GDM1 (cell line): ENCODE data around the gene CEP19.
A peak's percentile ranks its signal among the peaks of the same experiment; 100 is the strongest.
"Not testable (repeated sequence)": the region's sequence is repeated elsewhere in the genome, so short reads cannot be mapped to it uniquely, and the experiment has no call there.

Experiments
- DNase-seq: peaks from one replicate; lab custom pipeline; 2025; lab: John Stamatoyannopoulos, UW

CEP19 gene

GRCh38 chr3:196711838-196712513 is at the start of gene CEP19, which contains the start of gene PIGX:
Gene CEP19, minus strand, starts transcription at chr3:196712250. Its CDS starts 3,593 bp downstream, at chr3:196708657.
Gene PIGX, plus strand, starts transcription at chr3:196712377.
- peak; percentile 83 for DNase-seq

- DNase-seq, result no peak
These were observed 46.1 kb upstream of the CEP19 start for GRCh38 chr3:196757876-196758739.

GRCh38 chr3:196756732-196757131 is 44.7 kb upstream of the CEP19 start:
- no peak for DNase-seq

- no peak for DNase-seq
These were observed 42.3 kb upstream of the CEP19 start for GRCh38 chr3:196754091-196754981.

GRCh38 chr3:196753201-196753600 is 41.2 kb upstream of the CEP19 start:
- DNase-seq, result no peak

- no peak for DNase-seq
These were observed 37.1 kb upstream of the CEP19 start for GRCh38 chr3:196749125-196749524.

- DNase-seq, result not testable (repeated sequence)
These were observed 31.5 kb upstream of the CEP19 start for GRCh38 chr3:196743569-196743968.

GRCh38 chr3:196741249-196741889 is 29.3 kb upstream of the CEP19 start:
- DNase-seq, result no peak

- no peak for DNase-seq
These were observed 28.6 kb upstream of the CEP19 start for GRCh38 chr3:196740481-196741248.

GRCh38 chr3:196739671-196740480 is 27.8 kb upstream of the CEP19 start, which contains the start of gene PAK2:
Gene PAK2, plus strand, starts transcription at chr3:196739857. Its CDS starts 42,790 bp downstream, at chr3:196782647.
- DNase-seq, result peak; percentile 94

- DNase-seq, result no peak
These were observed 25.6 kb upstream of the CEP19 start for GRCh38 chr3:196737655-196738054.

- no peak for DNase-seq
These were observed 24.8 kb upstream of the CEP19 start for GRCh38 chr3:196736670-196737374.

- no peak for DNase-seq
These were observed 23.7 kb upstream of the CEP19 start for GRCh38 chr3:196735751-196736150.

- DNase-seq, result no peak
These were observed 15.0 kb upstream of the CEP19 start for GRCh38 chr3:196726788-196727675.

- no peak for DNase-seq
These were observed 9.0 kb upstream of the CEP19 start for GRCh38 chr3:196721097-196721496.

- DNase-seq, result not testable (repeated sequence)
These were observed 5.1 kb upstream of the CEP19 start for GRCh38 chr3:196717162-196717561.

GRCh38 chr3:196712514-196713413 is 714 bp upstream of the CEP19 start:
- DNase-seq, result peak; percentile 16
